ENCODE results near the gene NEURL2.

NEURL2 gene, protein sequence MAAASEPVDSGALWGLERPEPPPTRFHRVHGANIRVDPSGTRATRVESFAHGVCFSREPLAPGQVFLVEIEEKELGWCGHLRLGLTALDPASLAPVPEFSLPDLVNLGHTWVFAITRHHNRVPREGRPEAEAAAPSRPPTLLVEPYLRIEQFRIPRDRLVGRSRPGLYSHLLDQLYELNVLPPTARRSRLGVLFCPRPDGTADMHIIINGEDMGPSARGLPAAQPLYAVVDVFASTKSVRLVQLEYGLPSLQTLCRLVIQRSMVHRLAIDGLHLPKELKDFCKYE

DNA sequence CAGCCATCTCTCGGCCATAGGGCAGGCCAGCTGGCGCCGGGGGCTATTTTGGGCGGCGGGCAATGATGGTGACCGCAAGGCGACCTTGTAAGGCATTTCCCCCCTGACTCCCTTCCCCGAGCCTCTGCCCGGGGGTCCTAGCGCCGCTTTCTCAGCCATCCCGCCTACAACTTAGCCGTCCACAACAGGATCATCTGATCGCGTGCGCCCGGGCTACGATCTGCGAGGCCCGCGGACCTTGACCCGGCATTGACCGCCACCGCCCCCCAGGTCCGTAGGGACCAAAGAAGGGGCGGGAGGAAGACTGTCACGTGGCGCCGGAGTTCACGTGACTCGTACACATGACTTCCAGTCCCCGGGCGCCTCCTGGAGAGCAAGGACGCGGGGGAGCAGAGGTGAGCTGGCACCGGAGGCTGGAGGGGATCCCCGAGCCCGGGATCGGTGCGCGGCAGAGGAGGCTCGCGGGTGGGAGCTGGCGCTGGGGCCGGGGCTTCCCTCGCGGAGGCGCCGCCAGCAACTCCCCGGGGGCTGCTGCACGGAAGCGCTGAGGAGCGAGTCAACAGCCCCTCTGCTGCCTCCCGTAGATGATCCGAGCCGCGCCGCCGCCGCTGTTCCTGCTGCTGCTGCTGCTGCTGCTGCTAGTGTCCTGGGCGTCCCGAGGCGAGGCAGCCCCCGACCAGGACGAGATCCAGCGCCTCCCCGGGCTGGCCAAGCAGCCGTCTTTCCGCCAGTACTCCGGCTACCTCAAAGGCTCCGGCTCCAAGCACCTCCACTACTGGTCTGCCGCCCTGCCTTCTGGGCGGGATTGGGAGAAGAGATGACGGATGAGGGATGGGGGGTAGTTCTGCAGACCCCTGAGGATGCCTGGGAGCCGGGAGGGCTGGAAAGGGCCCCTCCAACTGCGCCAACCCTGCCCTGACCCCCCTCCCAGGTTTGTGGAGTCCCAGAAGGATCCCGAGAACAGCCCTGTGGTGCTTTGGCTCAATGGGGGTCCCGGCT, at the start of gene NEURL2, which contains the start of gene CTSA:
TSS of gene NEURL2 (minus strand) at position 224 of the 999 bp plus-strand sequence. CDS start at position 7, 217 bp downstream.
TSS of gene CTSA (plus strand) at position 351 of the 999 bp plus-strand sequence. CDS start at position 585, 234 bp downstream.
- Histone ChIP-seq H3K79me2 (ENCODE audit: insufficient read depth, low read length) (0 out of 2 replicates have a peak, but pooled peaks cover 4% of the 10 kb centered on the region), H3K9ac (ENCODE audit: low read depth, low read length, poor library complexity, severe bottlenecking) (peak within 1 kb of the TSS; percentile 72), H3F3A (ENCODE audit: low read depth) (no peaks in the 10 kb centered on the region), H2AFZ (ENCODE audit: low read length) (peak within 1 kb of the TSS; percentile 96), H3K4me2 (ENCODE audit: low read depth, low read length, poor library complexity, severe bottlenecking) (peak within 1 kb of the TSS; percentile 84), H3K36me3 (ENCODE audit: insufficient read depth, low read length) (no peaks in the 10 kb centered on the region), H3K4me3 (ENCODE audit: low read length, poor library complexity, severe bottlenecking) (peak within 1 kb of the TSS; percentile 81), H3K4me1 (ENCODE audit: insufficient read depth, low read length, poor library complexity, severe bottlenecking) (peaks cover 16% of the 10 kb centered on the region), H3K27me3 (ENCODE audit: insufficient read depth, low read length, poor library complexity, severe bottlenecking) (no peaks in the 10 kb centered on the region), H4K20me1 (ENCODE audit: insufficient read depth, low read length, poor library complexity, severe bottlenecking) (no peaks in the 10 kb centered on the region), H3K9me2 (replicated peaks; ENCODE audit: low read depth, low read length) (no peaks in the 10 kb centered on the region), H3K9me3 (ENCODE audit: insufficient read depth, low read depth, low read length) (no peaks in the 10 kb centered on the region)
- TF ChIP-seq, protein P1, sequence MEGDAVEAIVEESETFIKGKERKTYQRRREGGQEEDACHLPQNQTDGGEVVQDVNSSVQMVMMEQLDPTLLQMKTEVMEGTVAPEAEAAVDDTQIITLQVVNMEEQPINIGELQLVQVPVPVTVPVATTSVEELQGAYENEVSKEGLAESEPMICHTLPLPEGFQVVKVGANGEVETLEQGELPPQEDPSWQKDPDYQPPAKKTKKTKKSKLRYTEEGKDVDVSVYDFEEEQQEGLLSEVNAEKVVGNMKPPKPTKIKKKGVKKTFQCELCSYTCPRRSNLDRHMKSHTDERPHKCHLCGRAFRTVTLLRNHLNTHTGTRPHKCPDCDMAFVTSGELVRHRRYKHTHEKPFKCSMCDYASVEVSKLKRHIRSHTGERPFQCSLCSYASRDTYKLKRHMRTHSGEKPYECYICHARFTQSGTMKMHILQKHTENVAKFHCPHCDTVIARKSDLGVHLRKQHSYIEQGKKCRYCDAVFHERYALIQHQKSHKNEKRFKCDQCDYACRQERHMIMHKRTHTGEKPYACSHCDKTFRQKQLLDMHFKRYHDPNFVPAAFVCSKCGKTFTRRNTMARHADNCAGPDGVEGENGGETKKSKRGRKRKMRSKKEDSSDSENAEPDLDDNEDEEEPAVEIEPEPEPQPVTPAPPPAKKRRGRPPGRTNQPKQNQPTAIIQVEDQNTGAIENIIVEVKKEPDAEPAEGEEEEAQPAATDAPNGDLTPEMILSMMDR (conservative IDR thresholded peaks at IDR 0.05; ENCODE audit: low read length) = no peak

DNA sequence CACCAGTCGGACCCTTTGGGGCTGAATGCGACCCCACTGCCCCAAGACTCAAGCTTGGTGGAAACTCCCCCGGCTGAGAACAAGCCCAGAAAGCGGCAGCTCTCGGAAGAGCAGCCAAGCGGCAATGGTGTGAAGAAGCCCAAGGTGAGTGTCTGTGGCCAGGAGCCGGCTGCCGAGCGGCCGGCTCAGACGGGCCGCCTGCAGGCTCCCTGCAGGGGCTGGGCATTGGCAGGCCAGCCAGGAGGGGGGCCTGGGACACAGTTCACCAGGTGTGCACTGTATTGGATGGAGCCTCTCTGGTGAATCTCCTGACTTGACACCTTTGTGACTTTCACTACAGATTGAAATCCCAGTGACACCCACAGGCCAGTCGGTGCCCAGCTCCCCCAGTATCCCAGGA, 49.5 kb upstream of the NEURL2 start:
- Histone ChIP-seq H3K27me3 (ENCODE audit: insufficient read depth, low read length, poor library complexity, severe bottlenecking) (no peaks in the 10 kb centered on the region), H3K36me3 (ENCODE audit: insufficient read depth, low read length) (peaks cover 69% of the 10 kb centered on the region), H3K9ac (ENCODE audit: low read depth, low read length, poor library complexity, severe bottlenecking) (no peak overlapping the region), H3K79me2 (ENCODE audit: insufficient read depth, low read length) (peaks cover 36% of the 10 kb centered on the region), H3K9me2 (replicated peaks; ENCODE audit: low read depth, low read length) (no peaks in the 10 kb centered on the region), H3K4me2 (ENCODE audit: low read depth, low read length, poor library complexity, severe bottlenecking) (no peak overlapping the region), H3K4me1 (ENCODE audit: insufficient read depth, low read length, poor library complexity, severe bottlenecking) (peaks cover 5% of the 10 kb centered on the region), H2AFZ (ENCODE audit: low read length) (no peak overlapping the region), H4K20me1 (ENCODE audit: insufficient read depth, low read length, poor library complexity, severe bottlenecking) (peaks cover 28% of the 10 kb centered on the region), H3K9me3 (ENCODE audit: insufficient read depth, low read depth, low read length) (no peaks in the 10 kb centered on the region), H3K4me3 (ENCODE audit: low read length, poor library complexity, severe bottlenecking) (no peak overlapping the region), H3F3A (ENCODE audit: low read depth) (peaks cover 3% of the 10 kb centered on the region; the same call in 1 of the 2 replicates)
- TF ChIP-seq, protein P1 (conservative IDR thresholded peaks at IDR 0.05; ENCODE audit: low read length) = no peak
- TF ChIP-seq EZH2phosphoT487 (IDR thresholded peaks at IDR 0.05; ENCODE audit: borderline replicate concordance) = no peak

DNA sequence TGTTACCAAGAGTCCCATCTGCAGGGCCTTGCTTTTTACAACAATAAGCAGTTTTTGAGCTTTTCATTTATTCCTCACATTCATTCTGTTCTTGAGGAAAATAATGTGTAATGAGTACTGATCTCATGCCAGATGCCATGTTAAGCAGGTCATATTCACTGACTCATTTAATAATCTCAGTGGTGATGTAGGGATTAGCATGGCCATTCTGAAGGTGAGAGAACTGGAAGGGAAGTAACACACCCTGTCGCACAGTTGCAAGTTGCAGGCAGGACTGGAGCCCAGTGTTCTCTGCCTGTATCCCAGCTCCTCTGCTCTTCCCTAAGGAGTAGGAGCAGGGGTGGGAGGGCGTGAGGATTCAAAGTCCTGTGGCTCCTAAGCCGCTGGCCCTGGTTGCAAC, 49.0 kb upstream of the NEURL2 start:
- peaks cover 29% of the 10 kb centered on the region for H4K20me1 ChIP-seq (ENCODE audit: insufficient read depth, low read length, poor library complexity, severe bottlenecking)
- no peak overlapping the region for H2AFZ ChIP-seq (ENCODE audit: low read length)
- no peaks in the 10 kb centered on the region for H3K27me3 ChIP-seq (ENCODE audit: insufficient read depth, low read length, poor library complexity, severe bottlenecking)
- peaks cover 4% of the 10 kb centered on the region; the same call in 1 of the 2 replicates for H3F3A ChIP-seq (ENCODE audit: low read depth)
- no peak overlapping the region for H3K9ac ChIP-seq (ENCODE audit: low read depth, low read length, poor library complexity, severe bottlenecking)
- peaks cover 65% of the 10 kb centered on the region for H3K36me3 ChIP-seq (ENCODE audit: insufficient read depth, low read length)
- H3K9me2 ChIP-seq (replicated peaks; ENCODE audit: low read depth, low read length) = no peaks in the 10 kb centered on the region
- no peak overlapping the region for H3K4me2 ChIP-seq (ENCODE audit: low read depth, low read length, poor library complexity, severe bottlenecking)
- H3K4me1 ChIP-seq (ENCODE audit: insufficient read depth, low read length, poor library complexity, severe bottlenecking) = peaks cover 5% of the 10 kb centered on the region
- H3K9me3 ChIP-seq (ENCODE audit: insufficient read depth, low read depth, low read length) = no peaks in the 10 kb centered on the region
- TF ChIP-seq EZH2phosphoT487 (IDR thresholded peaks at IDR 0.05; ENCODE audit: borderline replicate concordance) = no peak
- peaks cover 38% of the 10 kb centered on the region for H3K79me2 ChIP-seq (ENCODE audit: insufficient read depth, low read length)
- H3K4me3 ChIP-seq (ENCODE audit: low read length, poor library complexity, severe bottlenecking) = no peak overlapping the region
